ENCODE data around the gene SCP2.

DNA sequence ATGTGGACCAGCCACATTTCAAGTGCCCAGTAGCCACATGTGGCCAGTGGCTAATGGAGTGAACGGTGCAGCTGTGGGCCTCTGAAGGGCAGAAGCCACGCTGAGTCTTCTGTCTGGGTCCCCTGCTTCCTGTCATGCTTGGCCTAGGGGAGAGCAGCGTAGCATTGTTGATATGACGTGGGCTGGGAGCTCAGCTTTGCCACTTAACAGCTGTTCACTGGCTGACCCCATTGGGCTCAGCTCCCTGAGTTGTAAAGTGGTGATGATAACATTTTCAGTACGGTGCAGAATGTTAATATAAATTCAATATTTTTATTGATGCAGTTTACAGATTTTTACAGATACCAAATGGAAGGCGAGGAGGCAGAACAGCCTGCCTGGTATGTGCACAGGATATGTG is 139.4 kb downstream of the SCP2 start:
- TF ChIP-seq, protein P1, sequence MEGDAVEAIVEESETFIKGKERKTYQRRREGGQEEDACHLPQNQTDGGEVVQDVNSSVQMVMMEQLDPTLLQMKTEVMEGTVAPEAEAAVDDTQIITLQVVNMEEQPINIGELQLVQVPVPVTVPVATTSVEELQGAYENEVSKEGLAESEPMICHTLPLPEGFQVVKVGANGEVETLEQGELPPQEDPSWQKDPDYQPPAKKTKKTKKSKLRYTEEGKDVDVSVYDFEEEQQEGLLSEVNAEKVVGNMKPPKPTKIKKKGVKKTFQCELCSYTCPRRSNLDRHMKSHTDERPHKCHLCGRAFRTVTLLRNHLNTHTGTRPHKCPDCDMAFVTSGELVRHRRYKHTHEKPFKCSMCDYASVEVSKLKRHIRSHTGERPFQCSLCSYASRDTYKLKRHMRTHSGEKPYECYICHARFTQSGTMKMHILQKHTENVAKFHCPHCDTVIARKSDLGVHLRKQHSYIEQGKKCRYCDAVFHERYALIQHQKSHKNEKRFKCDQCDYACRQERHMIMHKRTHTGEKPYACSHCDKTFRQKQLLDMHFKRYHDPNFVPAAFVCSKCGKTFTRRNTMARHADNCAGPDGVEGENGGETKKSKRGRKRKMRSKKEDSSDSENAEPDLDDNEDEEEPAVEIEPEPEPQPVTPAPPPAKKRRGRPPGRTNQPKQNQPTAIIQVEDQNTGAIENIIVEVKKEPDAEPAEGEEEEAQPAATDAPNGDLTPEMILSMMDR (IDR thresholded peaks at IDR 0.05): no peak
- peak in 1 of 4 donors; percentile 14 for TF ChIP-seq POLR2AphosphoS5 (IDR thresholded peaks at IDR 0.05)
